C4-2B (cell line): ENCODE results near the gene GPER1.

ENCODE experiments used
- CTCF ChIP-seq: fragments of 450-650 bp; conservative IDR thresholded peaks from 2 replicates; pipeline ENCODE4 v1.5.1; 2017; ENCODE audit warnings: mild to moderate bottlenecking
- ZFX ChIP-seq: fragments of 450-650 bp; IDR thresholded peaks from 2 replicates; pipeline ENCODE4 v1.6.1; 2017

GRCh38 chr7:1044189-1045068 lies 43.5 kb upstream of the GPER1 start, which contains the start of gene GPR146:
- TF ChIP-seq CTCF (no peak; the same call in 1 of the 2 replicates), ZFX (no peak)
